MM.1S (cell line): Measurements from ENCODE around the gene NAALADL2.

Experiments
- DNase-seq: peaks from one replicate; pipeline ENCODE4 v3.0.0-alpha.2; 2015
- H2AFZ ChIP-seq: fragments of 300-600 bp; sonication (generic); 2 replicates; pipeline ENCODE4 v1.6.0; 2016; ENCODE audit warnings: antibody characterized with exemption, low read length
- H3F3A ChIP-seq: fragments of 300-600 bp; sonication (generic); 2 replicates; pipeline ENCODE4 v1.6.1; 2016; ENCODE audit warnings: mild to moderate bottlenecking, antibody characterized with exemption, low read length, moderate library complexity, mixed read lengths; ENCODE audit not compliant: insufficient read depth
- H3K27ac ChIP-seq: fragments of 300-600 bp; sonication (generic); 2 replicates; pipeline ENCODE4 v1.5.1; 2016; ENCODE audit warnings: mild to moderate bottlenecking, low read length
- H3K27me3 ChIP-seq: fragments of 300-600 bp; sonication (generic); replicated peaks from 2 replicates; pipeline ENCODE4 v1.6.0; 2016; ENCODE audit warnings: low read length; ENCODE audit not compliant: insufficient read depth
- H3K36me3 ChIP-seq: fragments of 300-600 bp; sonication (generic); replicated peaks from 2 replicates; pipeline ENCODE4 v1.6.1; 2016; ENCODE audit warnings: mild to moderate bottlenecking, low read length, mixed read lengths; ENCODE audit not compliant: insufficient read depth
- H3K4me1 ChIP-seq: fragments of 300-600 bp; sonication (generic); 2 replicates; pipeline ENCODE4 v1.6.1; 2016; ENCODE audit warnings: low read length, mixed read lengths
- H3K4me2 ChIP-seq: fragments of 300-600 bp; sonication (generic); 2 replicates; pipeline ENCODE4 v1.6.0; 2016; ENCODE audit warnings: low read depth, low read length
- H3K4me3 ChIP-seq: fragments of 300-600 bp; sonication (generic); 2 replicates; pipeline ENCODE4 v1.5.1; 2016; ENCODE audit warnings: low read length, mixed read lengths
- H3K79me2 ChIP-seq: fragments of 300-600 bp; sonication (generic); 2 replicates; pipeline ENCODE4 v1.6.1; 2016; ENCODE audit warnings: mixed run types, low read length, mixed read lengths
- H3K9ac ChIP-seq: fragments of 300-600 bp; sonication (generic); 2 replicates; pipeline ENCODE4 v1.6.1; 2016; ENCODE audit warnings: low read length, mixed read lengths
- H3K9me2 ChIP-seq: fragments of 300-600 bp; sonication (generic); replicated peaks from 2 replicates; pipeline ENCODE4 v1.6.1; 2016; ENCODE audit warnings: mild to moderate bottlenecking, low read length, mixed read lengths; ENCODE audit not compliant: insufficient read depth
- H3K9me3 ChIP-seq: fragments of 300-600 bp; sonication (generic); replicated peaks from 2 replicates; pipeline ENCODE4 v1.6.1; 2016; ENCODE audit warnings: mild to moderate bottlenecking, low read length, mixed read lengths; ENCODE audit not compliant: insufficient read depth
- H4K20me1 ChIP-seq: fragments of 300-600 bp; sonication (generic); 2 replicates; pipeline ENCODE4 v1.6.1; 2016; ENCODE audit warnings: mild to moderate bottlenecking, low read length, moderate library complexity, mixed read lengths; ENCODE audit not compliant: insufficient read depth
- EZH2 ChIP-seq: fragments of 300-600 bp; sonication (generic); optimal IDR thresholded peaks from 2 replicates; pipeline ENCODE3; 2017; ENCODE audit warnings: low read depth, mild to moderate bottlenecking, antibody characterized with exemption, low read length, mixed read lengths
- EZH2phosphoT487 ChIP-seq: fragments of 300-600 bp; sonication (generic); IDR thresholded peaks from 2 replicates; pipeline ENCODE4 v1.6.1; 2018; ENCODE audit warnings: antibody characterized with exemption, low read length
- TF ChIP-seq, protein P1 (sequence below): fragments of 300-600 bp; sonication (generic); IDR thresholded peaks from 2 replicates; pipeline ENCODE4 v1.5.1; 2016; ENCODE audit warnings: antibody characterized with exemption, low read length, mixed read lengths

NAALADL2 gene

GRCh38 chr3:175479800-175480199, 620.7 kb downstream of the NAALADL2 start:
- H3K9me2 ChIP-seq = no peaks in the 10 kb centered on the region
- no peak overlapping the region for H2AFZ ChIP-seq
- no peaks in the 10 kb centered on the region for H3K36me3 ChIP-seq
- no peak overlapping the region for H3K4me2 ChIP-seq
- TF ChIP-seq, protein P1, sequence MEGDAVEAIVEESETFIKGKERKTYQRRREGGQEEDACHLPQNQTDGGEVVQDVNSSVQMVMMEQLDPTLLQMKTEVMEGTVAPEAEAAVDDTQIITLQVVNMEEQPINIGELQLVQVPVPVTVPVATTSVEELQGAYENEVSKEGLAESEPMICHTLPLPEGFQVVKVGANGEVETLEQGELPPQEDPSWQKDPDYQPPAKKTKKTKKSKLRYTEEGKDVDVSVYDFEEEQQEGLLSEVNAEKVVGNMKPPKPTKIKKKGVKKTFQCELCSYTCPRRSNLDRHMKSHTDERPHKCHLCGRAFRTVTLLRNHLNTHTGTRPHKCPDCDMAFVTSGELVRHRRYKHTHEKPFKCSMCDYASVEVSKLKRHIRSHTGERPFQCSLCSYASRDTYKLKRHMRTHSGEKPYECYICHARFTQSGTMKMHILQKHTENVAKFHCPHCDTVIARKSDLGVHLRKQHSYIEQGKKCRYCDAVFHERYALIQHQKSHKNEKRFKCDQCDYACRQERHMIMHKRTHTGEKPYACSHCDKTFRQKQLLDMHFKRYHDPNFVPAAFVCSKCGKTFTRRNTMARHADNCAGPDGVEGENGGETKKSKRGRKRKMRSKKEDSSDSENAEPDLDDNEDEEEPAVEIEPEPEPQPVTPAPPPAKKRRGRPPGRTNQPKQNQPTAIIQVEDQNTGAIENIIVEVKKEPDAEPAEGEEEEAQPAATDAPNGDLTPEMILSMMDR = no peak
- TF ChIP-seq EZH2phosphoT487 = no peak
- TF ChIP-seq EZH2 = no peak
- no peaks in the 10 kb centered on the region for H4K20me1 ChIP-seq
- no peaks in the 10 kb centered on the region for H3K79me2 ChIP-seq
- no peaks in the 10 kb centered on the region for H3K9me3 ChIP-seq
- H3K4me3 ChIP-seq = no peak overlapping the region
- no peak overlapping the region for H3K27ac ChIP-seq
- H3K27me3 ChIP-seq = no peaks in the 10 kb centered on the region
- H3K4me1 ChIP-seq = peaks cover 32% of the 10 kb centered on the region
- no peak for DNase-seq
- H3K9ac ChIP-seq = no peak overlapping the region
- peaks cover 7% of the 10 kb centered on the region; the same call in 1 of the 2 replicates for H3F3A ChIP-seq

DNA sequence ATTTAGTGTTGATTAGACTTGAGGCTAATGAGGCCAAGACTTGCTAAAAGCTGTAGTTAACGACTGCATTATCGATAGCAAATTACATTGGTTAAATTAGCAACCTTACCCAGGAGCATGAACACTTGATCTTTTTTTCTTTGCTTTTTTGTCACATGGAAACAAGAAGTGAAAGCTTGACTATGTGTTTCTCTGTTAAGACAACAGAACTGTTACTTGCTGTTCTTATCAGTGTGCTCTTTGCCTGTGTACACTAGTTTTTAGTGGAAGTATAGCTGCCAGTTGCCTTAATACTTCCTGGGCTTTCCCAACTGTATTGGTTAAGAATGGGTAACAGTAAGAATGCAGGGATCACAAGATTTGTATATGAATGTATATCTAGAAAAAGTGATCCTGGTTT, 625.5 kb downstream of the NAALADL2 start:
- H3K4me2 ChIP-seq = peak overlapping the region; percentile 38
- H3K79me2 ChIP-seq = no peaks in the 10 kb centered on the region
- DNase-seq = peak; percentile 63
- H3K4me1 ChIP-seq = peaks cover 18% of the 10 kb centered on the region
- peak overlapping the region; percentile 25; the same call in 1 of the 2 replicates for H3K27ac ChIP-seq
- H3K9me3 ChIP-seq = no peaks in the 10 kb centered on the region
- peak overlapping the region; percentile 13 for H2AFZ ChIP-seq
- H3K9ac ChIP-seq = no peak overlapping the region
- no peaks in the 10 kb centered on the region for H4K20me1 ChIP-seq
- H3K36me3 ChIP-seq = no peaks in the 10 kb centered on the region
- H3K27me3 ChIP-seq = no peaks in the 10 kb centered on the region
- no peak for TF ChIP-seq EZH2
- TF ChIP-seq, protein P1 = no peak
- TF ChIP-seq EZH2phosphoT487 = no peak
- no peak overlapping the region for H3K4me3 ChIP-seq
- H3K9me2 ChIP-seq = no peaks in the 10 kb centered on the region
- H3F3A ChIP-seq = peaks cover 11% of the 10 kb centered on the region

- DNase-seq = no peak
- no peaks in the 10 kb centered on the region for H3K9me3 ChIP-seq
- H3K27ac ChIP-seq = no peak overlapping the region
- H3F3A ChIP-seq = peaks cover 16% of the 10 kb centered on the region
- no peak overlapping the region for H3K4me3 ChIP-seq
- H2AFZ ChIP-seq = no peak overlapping the region
- TF ChIP-seq EZH2phosphoT487 (no peak), EZH2 (no peak)
- TF ChIP-seq, protein P1 = no peak
- H3K36me3 ChIP-seq = no peaks in the 10 kb centered on the region
- H3K9ac ChIP-seq = no peak overlapping the region
- H4K20me1 ChIP-seq = no peaks in the 10 kb centered on the region
- H3K27me3 ChIP-seq = no peaks in the 10 kb centered on the region
- no peaks in the 10 kb centered on the region for H3K9me2 ChIP-seq
- H3K79me2 ChIP-seq = no peaks in the 10 kb centered on the region
- no peak overlapping the region for H3K4me2 ChIP-seq
- H3K4me1 ChIP-seq = peaks cover 24% of the 10 kb centered on the region
Measured at GRCh38 chr3:175485436-175485835, 626.3 kb downstream of the NAALADL2 start.
